ENCODE measurements around the gene PALD1. TPM values are rescaled to one million over a fixed set of nuclear protein-coding genes. Genes with fewer than 3 reads are reported as not detected.

Gene PALD1
- total RNA-seq, 3 donors from 2014 or later (not counting 1 experiment from before 2014, with no cell fraction given): 0.21 TPM; not detected in 2

GRCh38 chr10:70550459-70550858 lies 71.9 kb downstream of the PALD1 start:
- Histone ChIP-seq H3K36me3 (ENCODE audit: control insufficient read depth, insufficient read depth, low read length) (no peaks in the 10 kb centered on the region), H3K27ac (ENCODE audit: low read length) (no peak overlapping the region), H3K4me3 (ENCODE audit: low read length) (no peak overlapping the region), H3K9me3 (ENCODE audit: control insufficient read depth, insufficient read depth, low read length) (no peaks in the 10 kb centered on the region), H3K27me3 (ENCODE audit: control insufficient read depth, insufficient read depth, low read length) (no peaks in the 10 kb centered on the region), H3K4me1 (ENCODE audit: control insufficient read depth, insufficient read depth, low read length) (peaks cover 7% of the 10 kb centered on the region)
- intact Hi-C loops (cut with micrococcal nuclease): loop anchor here (1.0 to 2.0 kb wide), 3 partner anchors 209 to 330 kb away; partner anchors contain the start of gene SGPL1
- H3K4me1 Mint-ChIP-seq: peaks cover 6 to 12% of the 10 kb centered on the region in 2 donors
- TF ChIP-seq, protein P1, sequence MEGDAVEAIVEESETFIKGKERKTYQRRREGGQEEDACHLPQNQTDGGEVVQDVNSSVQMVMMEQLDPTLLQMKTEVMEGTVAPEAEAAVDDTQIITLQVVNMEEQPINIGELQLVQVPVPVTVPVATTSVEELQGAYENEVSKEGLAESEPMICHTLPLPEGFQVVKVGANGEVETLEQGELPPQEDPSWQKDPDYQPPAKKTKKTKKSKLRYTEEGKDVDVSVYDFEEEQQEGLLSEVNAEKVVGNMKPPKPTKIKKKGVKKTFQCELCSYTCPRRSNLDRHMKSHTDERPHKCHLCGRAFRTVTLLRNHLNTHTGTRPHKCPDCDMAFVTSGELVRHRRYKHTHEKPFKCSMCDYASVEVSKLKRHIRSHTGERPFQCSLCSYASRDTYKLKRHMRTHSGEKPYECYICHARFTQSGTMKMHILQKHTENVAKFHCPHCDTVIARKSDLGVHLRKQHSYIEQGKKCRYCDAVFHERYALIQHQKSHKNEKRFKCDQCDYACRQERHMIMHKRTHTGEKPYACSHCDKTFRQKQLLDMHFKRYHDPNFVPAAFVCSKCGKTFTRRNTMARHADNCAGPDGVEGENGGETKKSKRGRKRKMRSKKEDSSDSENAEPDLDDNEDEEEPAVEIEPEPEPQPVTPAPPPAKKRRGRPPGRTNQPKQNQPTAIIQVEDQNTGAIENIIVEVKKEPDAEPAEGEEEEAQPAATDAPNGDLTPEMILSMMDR (IDR thresholded peaks at IDR 0.05): no peak
- H3K27me3 Mint-ChIP-seq (ENCODE audit: low read depth in 2 of 2): no peaks in the 10 kb centered on the region
- no peak for DNase-seq
- no peak overlapping the region for H3K4me3 Mint-ChIP-seq
- H3K36me3 Mint-ChIP-seq: no peaks in the 10 kb centered on the region
- WGBS (ENCODE audit: insufficient coverage): 86% methylated on average over 5 of the region's 6 CpGs
- no peak overlapping the region for H3K27ac Mint-ChIP-seq
- no peaks in the 10 kb centered on the region for H3K9me3 Mint-ChIP-seq
- ATAC-seq: no peak

DNA sequence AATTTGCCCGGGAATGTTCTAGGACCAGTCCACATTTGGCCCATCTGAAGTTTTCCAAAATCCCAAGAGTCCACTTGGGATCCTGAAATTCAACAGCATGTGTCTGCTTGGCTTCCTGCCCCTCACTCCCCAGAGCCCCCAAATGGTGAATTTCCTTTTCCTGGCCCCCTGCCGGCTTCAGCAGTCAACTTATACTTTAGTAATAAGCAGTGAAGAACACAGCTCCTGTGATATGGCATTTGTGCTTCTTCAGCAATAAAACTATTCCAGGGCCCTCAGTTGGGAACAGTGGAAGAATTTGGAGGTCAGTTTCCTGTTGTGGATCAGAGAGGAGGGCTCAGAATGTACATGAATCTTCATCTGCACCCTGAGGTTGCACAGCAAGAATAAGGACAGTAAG lies 72.9 kb downstream of the PALD1 start:
- DNase-seq (no peak), ATAC-seq (no peak)
- Mint-ChIP-seq H3K9me3 (no peaks in the 10 kb centered on the region), H3K27me3 (ENCODE audit: low read depth in 2 of 2) (no peaks in the 10 kb centered on the region), H3K4me1 (peaks cover 6 to 12% of the 10 kb centered on the region in 2 donors), H3K36me3 (no peaks in the 10 kb centered on the region), H3K27ac (no peak overlapping the region), H3K4me3 (no peak overlapping the region)
- no peaks in the 10 kb centered on the region for H3K36me3 ChIP-seq (ENCODE audit: control insufficient read depth, insufficient read depth, low read length)
- peaks cover 7% of the 10 kb centered on the region for H3K4me1 ChIP-seq (ENCODE audit: control insufficient read depth, insufficient read depth, low read length)
- WGBS (ENCODE audit: insufficient coverage): 46% methylated on average over 2 of the region's 2 CpGs
- H3K4me3 ChIP-seq (ENCODE audit: low read length): no peak overlapping the region
- intact Hi-C loops (cut with micrococcal nuclease): loop anchor here (2.0 kb wide), 1 partner anchor 263 kb away; the partner anchor contains the start of gene SGPL1
- H3K27me3 ChIP-seq (ENCODE audit: control insufficient read depth, insufficient read depth, low read length): no peaks in the 10 kb centered on the region
- TF ChIP-seq, protein P1 (IDR thresholded peaks at IDR 0.05): no peak
- no peaks in the 10 kb centered on the region for H3K9me3 ChIP-seq (ENCODE audit: control insufficient read depth, insufficient read depth, low read length)
- no peak overlapping the region for H3K27ac ChIP-seq (ENCODE audit: low read length)

- no peaks in the 10 kb centered on the region for H3K27me3 Mint-ChIP-seq (ENCODE audit: low read depth in 2 of 2)
These were observed 73.4 kb downstream of the PALD1 start for GRCh38 chr10:70551971-70552422.

More at GRCh38 chr10:70551971-70552422, 73.4 kb downstream of the PALD1 start:
- Mint-ChIP-seq H3K4me3 (no peak overlapping the region), H3K27ac (no peak overlapping the region), H3K9me3 (no peaks in the 10 kb centered on the region), H3K36me3 (no peaks in the 10 kb centered on the region), H3K4me1 (peaks cover 6 to 12% of the 10 kb centered on the region in 2 donors)
- DNase-seq (no peak), ATAC-seq (no peak)
- 94% methylated on average over 19 of the region's 19 CpGs for WGBS (ENCODE audit: insufficient coverage)
- Histone ChIP-seq H3K27me3 (ENCODE audit: control insufficient read depth, insufficient read depth, low read length) (no peaks in the 10 kb centered on the region), H3K27ac (ENCODE audit: low read length) (no peak overlapping the region), H3K4me3 (ENCODE audit: low read length) (no peak overlapping the region), H3K36me3 (ENCODE audit: control insufficient read depth, insufficient read depth, low read length) (no peaks in the 10 kb centered on the region), H3K4me1 (ENCODE audit: control insufficient read depth, insufficient read depth, low read length) (peaks cover 7% of the 10 kb centered on the region), H3K9me3 (ENCODE audit: control insufficient read depth, insufficient read depth, low read length) (no peaks in the 10 kb centered on the region)
- intact Hi-C loops (cut with micrococcal nuclease): loop anchor here (2.0 kb wide), 1 partner anchor 263 kb away; the partner anchor contains the start of gene SGPL1
- TF ChIP-seq, protein P1 (IDR thresholded peaks at IDR 0.05): no peak

Measured in natural killer cell (primary cell).